GM19025 (cell line): ENCODE measurements around the gene CLCNKA.

Experiments
- ATAC-seq: cut with Tn5 transposase; IDR thresholded peaks from one replicate; pipeline ENCODE4 v1.9.1; 2021; ENCODE audit warnings: mild to moderate bottlenecking, low read depth, moderate library complexity; ENCODE audit not compliant: unreplicated experiment

Gene CLCNKA

DNA sequence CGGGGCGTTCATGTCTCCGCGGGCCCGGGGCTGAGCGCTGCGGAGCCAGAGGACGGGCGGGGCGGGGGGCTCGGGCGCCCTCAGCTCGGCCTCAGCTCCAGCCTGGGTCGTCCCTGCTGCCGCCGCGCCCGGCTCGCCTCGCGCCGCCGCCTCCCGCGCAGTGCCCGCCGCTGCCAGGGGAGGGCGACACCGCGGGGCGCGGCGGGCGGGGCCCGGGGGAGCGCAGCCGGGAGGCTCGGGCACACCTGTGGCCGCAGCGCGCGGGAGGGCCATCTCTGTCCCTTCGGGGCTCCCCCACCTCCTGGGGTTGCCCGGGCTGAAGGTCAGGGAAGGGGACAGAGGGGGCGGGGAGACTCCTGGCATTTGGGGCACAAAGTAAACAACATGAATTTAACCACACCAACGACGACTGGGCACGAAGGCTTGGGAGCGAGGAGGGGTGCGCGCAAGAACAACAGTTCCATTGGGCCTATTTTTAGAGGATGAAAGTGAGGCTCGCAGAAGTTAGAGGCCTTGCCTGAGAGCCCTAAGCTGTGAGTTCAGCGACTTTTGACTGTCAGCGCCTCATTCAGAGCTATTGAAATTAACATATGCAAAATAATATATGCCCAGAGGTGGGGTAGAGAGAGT lies 51.8 kb downstream of the CLCNKA start, which contains the start of gene FAM131C:
FAM131C (minus strand) TSS at position 162 of the 630 bp plus-strand sequence. CDS start 209 bp downstream, outside the sequence.
- ATAC-seq, result no peak

DNA sequence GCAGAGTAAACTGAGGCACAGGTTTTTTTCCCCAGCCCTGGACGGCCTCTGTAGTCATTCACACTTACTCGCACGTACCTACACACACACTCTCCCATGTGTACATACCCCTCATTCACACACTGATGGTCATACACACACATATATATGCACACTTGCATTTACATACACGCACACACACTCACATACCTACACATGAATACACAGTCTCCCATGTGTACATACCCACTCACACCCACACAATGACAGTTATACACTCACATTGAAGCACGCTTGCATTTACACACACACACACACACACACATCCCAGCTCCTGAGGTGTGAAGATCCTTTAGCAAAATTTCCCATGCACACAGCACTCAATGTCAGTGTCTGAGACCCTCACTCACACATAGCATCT lies 52.4 kb downstream of the CLCNKA start:
- ATAC-seq, result no peak

DNA sequence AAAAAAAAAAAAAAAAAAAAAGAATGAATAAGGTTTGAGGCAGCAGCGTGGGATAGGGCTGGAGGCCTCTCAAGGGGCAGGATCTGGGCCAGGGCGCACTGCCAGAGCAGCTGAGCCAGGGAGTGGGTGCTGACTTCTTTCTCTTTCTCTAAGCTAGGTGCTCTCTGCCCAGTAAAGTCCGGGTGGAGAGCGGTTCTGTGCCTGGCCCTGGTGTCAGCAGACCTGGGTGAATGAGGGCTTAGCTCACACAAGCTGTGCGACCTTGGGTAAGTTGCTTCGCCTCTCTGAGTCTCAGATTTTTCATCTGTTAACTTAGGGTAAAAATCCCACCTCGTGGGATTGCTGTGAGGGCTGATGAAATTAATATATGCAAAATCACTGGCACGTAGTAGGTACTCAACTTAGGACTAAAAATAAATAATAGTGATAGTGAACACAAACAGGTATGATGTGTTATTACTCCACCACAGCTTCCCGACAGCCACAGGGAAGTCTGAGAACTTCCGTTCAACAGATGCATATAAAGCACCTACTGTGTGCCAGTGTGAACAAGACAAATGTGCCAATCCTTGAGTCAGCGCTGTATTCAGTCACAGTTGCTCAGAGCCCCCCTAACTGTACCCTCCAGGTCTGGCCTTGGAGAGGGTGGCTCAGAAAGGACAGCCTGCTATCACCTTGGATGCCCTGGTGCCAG lies 53.6 kb downstream of the CLCNKA start:
- ATAC-seq, result no peak

- no peak for ATAC-seq
Measured at GRCh38 chr1:16076031-16076864, 54.4 kb downstream of the CLCNKA start.

- ATAC-seq, result no peak
Measured at GRCh38 chr1:16076865-16077238, 55.0 kb downstream of the CLCNKA start.

DNA sequence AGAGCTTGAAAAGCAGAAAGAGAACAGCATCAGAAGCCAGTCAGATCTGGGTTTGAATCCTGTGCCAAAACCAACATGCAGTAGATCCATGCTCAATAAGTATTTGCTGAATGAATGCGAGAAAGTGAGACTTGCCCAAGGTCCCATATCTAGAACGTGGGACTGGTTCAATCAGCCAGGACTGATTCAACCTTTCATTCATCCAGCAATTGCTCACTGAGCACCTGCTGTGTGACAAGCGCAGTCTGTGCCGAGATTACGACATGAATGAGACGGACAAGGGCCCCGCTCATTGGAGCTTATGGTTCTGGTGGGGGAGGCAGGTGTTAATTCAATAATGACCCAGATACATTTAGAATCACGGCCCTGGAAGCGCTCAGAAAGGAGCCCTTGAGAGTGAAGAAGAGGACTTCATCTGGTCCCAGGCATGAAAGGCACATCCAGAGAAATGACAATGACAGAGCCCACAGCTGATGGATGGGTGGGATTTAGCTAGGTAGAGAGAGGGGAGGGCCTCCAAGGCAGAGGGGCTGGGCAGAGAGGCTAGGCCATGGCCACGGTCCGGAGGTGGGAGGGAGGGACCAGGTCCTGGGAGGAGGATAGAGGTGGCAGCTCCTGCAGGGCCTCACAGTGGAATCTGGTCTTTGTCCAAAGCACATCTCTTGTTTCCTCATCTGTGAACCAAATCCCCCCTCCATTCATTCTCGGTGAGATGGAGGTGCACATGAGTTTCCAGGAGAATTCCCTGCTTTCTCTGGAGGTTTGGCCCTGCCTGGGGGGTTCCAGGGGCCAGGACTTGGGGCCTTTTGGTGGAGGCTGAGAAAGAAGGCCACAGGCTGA lies 55.8 kb downstream of the CLCNKA start:
- no peak for ATAC-seq

- ATAC-seq, result no peak
Measured at GRCh38 chr1:16078925-16079656, 57.3 kb downstream of the CLCNKA start.

DNA sequence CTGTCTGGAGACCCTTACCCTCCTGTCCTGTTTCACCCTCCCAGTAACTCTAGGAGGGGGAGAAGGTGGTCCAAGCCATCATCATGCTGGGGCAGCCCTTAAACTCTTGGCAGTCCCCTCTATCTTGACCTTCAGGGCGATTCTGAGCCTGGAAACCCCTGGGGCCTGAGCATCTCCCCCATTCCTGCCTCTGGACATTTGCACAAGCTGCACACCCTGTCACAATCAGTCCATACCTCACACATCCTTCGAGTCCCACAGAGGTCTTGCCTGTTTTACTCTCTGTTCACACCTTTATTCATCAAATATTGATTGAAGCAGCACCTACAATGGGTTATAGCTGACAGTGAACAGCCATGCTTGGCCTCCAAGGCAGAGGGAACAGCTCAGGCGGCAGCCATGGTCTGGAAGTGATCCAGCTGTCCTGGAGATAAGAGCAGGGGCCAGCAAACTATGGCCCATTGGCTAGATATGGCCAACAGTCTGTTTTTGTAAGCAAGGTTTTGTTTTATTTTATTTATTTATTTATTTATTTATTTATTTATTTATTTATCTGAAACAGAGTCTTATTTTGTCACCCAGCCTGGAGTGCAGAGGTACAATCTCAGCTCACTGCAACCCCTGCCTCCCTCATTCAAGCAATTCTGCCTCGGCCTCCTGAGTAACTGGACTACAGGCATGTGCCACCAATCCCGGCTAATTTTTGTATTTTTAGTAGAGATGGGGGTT lies 58.8 kb downstream of the CLCNKA start:
- no peak for ATAC-seq

DNA sequence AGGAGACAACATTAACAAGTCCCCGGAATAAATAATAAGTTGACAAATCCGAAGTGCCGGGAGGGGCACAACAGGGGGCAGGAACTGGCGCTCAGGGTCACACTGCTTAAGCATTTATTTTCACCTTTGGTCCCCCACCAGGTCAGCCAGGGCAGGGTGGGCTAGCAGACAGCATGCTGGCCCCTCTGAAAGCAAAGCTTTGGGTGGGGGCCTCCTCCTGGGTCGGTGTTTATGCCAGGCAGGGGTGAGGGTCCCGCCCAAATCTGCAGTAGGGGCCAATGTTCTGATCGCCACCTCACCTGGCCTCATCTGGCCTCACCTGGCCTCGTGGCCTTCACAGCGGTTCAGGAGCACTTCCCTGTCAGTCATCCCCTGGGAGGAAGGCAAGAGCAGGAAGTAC lies 59.8 kb downstream of the CLCNKA start:
- ATAC-seq, result no peak

- ATAC-seq, result no peak
Measured at GRCh38 chr1:16082283-16083038, 60.6 kb downstream of the CLCNKA start.

DNA sequence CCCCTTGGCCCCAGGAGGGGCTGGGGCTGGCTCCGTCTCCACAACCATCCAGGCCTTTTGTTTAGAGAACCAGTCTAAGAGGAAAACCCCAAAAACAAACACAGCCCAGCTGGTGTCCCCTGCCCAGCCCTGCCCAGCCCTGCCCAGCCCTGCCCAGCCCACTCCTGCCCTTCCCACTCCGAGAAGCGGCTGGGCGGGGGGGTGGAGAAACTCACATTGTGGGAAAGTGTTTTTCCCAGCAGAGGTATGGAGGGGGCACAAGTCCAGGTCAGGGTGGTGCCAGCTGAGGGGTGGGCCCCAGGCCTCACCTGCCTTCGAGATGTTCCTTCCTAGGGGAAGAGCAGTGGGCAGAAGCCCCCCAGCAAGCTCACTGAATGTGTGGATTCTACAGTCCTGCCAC lies 61.6 kb downstream of the CLCNKA start:
- no peak for ATAC-seq
